CD4-positive, alpha-beta T cell treated with Interleukin-6 for 4 hours (primary cell): Measurements from ENCODE around the gene AGBL4.

Source experiments
- DNase-seq: peaks from one replicate; pipeline ENCODE4 v3.0.0-alpha.2; 2020; ENCODE audit warnings: mixed read lengths

AGBL4 gene

GRCh38 chr1:48499211-48499735, 1524.5 kb downstream of the AGBL4 start:
- no peak for DNase-seq

GRCh38 chr1:48498096-48498791, 1525.5 kb downstream of the AGBL4 start:
- DNase-seq, result peak; percentile 78

GRCh38 chr1:48495911-48496310, 1527.8 kb downstream of the AGBL4 start:
- no peak for DNase-seq

GRCh38 chr1:48495166-48495565, 1528.6 kb downstream of the AGBL4 start:
- no peak for DNase-seq

- no peak for DNase-seq
Observed at GRCh38 chr1:48493970-48494769, 1529.6 kb downstream of the AGBL4 start.

GRCh38 chr1:48493041-48493440, 1530.7 kb downstream of the AGBL4 start:
- no peak for DNase-seq

- DNase-seq, result no peak
Observed at GRCh38 chr1:48492392-48492791, 1531.4 kb downstream of the AGBL4 start.

- DNase-seq, result no peak
Observed at GRCh38 chr1:48488721-48489120, 1535.0 kb downstream of the AGBL4 start.
